NCI-H1092 treated with DMSO at 0.1 percent for 48 hours (cell line): ENCODE measurements around the gene ATP1A1.

Source experiments
- DNase-seq: peaks from one replicate; lab custom pipeline; 2025; lab: John Stamatoyannopoulos, UW

Gene ATP1A1

GRCh38 chr1:116440731-116441130 is 67.7 kb downstream of the ATP1A1 start:
- no peak for DNase-seq

GRCh38 chr1:116445534-116445933 is 72.5 kb downstream of the ATP1A1 start:
- DNase-seq, result no peak

- no peak for DNase-seq
Measured at GRCh38 chr1:116446686-116447085, 73.6 kb downstream of the ATP1A1 start.

- DNase-seq, result peak; percentile 35
Measured at GRCh38 chr1:116448785-116449385, 75.8 kb downstream of the ATP1A1 start.

GRCh38 chr1:116449578-116449977 is 76.5 kb downstream of the ATP1A1 start:
- no peak for DNase-seq

GRCh38 chr1:116451702-116452101 is 78.7 kb downstream of the ATP1A1 start:
- peak; percentile 8 for DNase-seq

GRCh38 chr1:116453481-116453880 is 80.4 kb downstream of the ATP1A1 start:
- DNase-seq, result no peak

- DNase-seq, result no peak
Measured at GRCh38 chr1:116453906-116454305, 80.9 kb downstream of the ATP1A1 start.
